Stimulated activated CD4-positive, alpha-beta T cell treated with anti-CD3 and anti-CD28 coated beads, Interleukin-12 subunit alpha, Interleukin-12 subunit beta, amount 100 ng/mL, for 48 hours (primary cell): Measurements from ENCODE around the gene MZT1.

ENCODE experiments used
- DNase-seq, 3 donors: peaks; one replicate each; pipeline ENCODE4 v3.0.0-alpha.2; 2020; ENCODE audit warnings: low read depth in 2 of 3, low spot score in 1 of 3

Gene MZT1

GRCh38 chr13:72686766-72687165, 40.7 kb downstream of the MZT1 start:
- no peak for DNase-seq

- DNase-seq: no peak
Measured at GRCh38 chr13:72680353-72680752, 47.1 kb downstream of the MZT1 start.

GRCh38 chr13:72678312-72678711, 49.1 kb downstream of the MZT1 start:
- no peak for DNase-seq

GRCh38 chr13:72677431-72677830, 50.0 kb downstream of the MZT1 start:
- no peak for DNase-seq

DNA sequence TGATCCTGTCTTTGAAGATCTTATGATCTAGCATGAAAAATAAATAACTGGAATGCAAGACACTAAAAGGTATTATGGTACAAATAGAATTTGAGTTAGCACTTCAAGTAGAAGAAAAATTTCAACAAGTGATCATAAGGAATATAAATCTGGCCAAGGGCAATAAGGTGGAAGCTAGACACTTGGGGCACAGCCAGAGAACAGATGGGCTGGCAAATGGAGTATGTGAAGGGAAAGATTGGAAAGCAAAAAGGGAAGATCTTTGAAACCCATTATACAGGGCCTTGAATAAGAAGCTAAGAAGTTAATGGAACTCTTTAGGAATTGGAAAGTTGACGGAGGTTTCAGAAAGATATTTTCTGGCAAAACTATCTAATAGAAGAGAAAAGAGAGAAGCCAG, 61.0 kb downstream of the MZT1 start:
- DNase-seq: no peak

- no peak for DNase-seq
Measured at GRCh38 chr13:72662548-72662947, 64.9 kb downstream of the MZT1 start.
